IMR-90 (cell line): ENCODE results near the gene WDR54. TPM values are rescaled to one million over a fixed set of nuclear protein-coding genes. Genes with fewer than 3 reads are reported as not detected.

Experiments
- ATAC-seq: fragments of 200-7000 bp; cut with Tn5 transposase; 2 replicates; pipeline ENCODE4 v1.9.1; 2020; ENCODE audit warnings: low read depth, mild to moderate bottlenecking, moderate library complexity
- BruUV-seq: library from RNA; stranded (reverse); fragments of 400-500 nt; replicated peaks from 2 replicates; lab custom pipeline; 2021; lab: Mats Ljungman, UMichigan
- CTCF ChIA-PET: fragments of 300-600 bp; formaldehyde crosslinking; extraction: SDS; loops from one replicate; lab custom pipeline; 2021; ENCODE audit warnings: antibody characterized with exemption; lab: Yijun Ruan, JAX
- POLR2A ChIA-PET: fragments of 300-600 bp; sonication (Branson Sonifier 250); formaldehyde crosslinking; loops from one replicate; lab custom pipeline; 2022; ENCODE audit warnings: antibody characterized with exemption; ENCODE audit not compliant: unreplicated experiment; lab: Charles Lee
- DNase-seq: peaks from one replicate; pipeline ENCODE4 v3.0.0; 2013
- H2AFZ ChIP-seq: replicated peaks from 2 replicates; pipeline ENCODE3; 2013; ENCODE audit warnings: low read length, mild to moderate bottlenecking; ENCODE audit not compliant: poor library complexity
- H2AK5ac ChIP-seq: 2 replicates; pipeline ENCODE4 v1.6.1; 2013; ENCODE audit warnings: low read depth, low read length, inconsistent platforms
- H2AK9ac ChIP-seq: replicated peaks from 2 replicates; pipeline ENCODE3; 2013; ENCODE audit warnings: mild to moderate bottlenecking, low read depth, low read length, moderate library complexity; ENCODE audit not compliant: poor library complexity
- H2BK120ac ChIP-seq: 2 replicates; pipeline ENCODE4 v1.6.1; 2013; ENCODE audit warnings: low read depth, low read length, inconsistent platforms
- H2BK15ac ChIP-seq: 3 replicates; pipeline ENCODE4 v1.6.1; 2013; ENCODE audit warnings: low read depth, low read length, inconsistent platforms
- H2BK20ac ChIP-seq: 2 replicates; pipeline ENCODE4 v1.6.1; 2013; ENCODE audit warnings: low read depth, mild to moderate bottlenecking, inconsistent platforms, low read length, moderate library complexity
- H2BK5ac ChIP-seq: 2 replicates; pipeline ENCODE4 v1.6.1; 2013; ENCODE audit warnings: mild to moderate bottlenecking, low read depth, low read length, inconsistent platforms; ENCODE audit not compliant: poor library complexity, severe bottlenecking
- H3K14ac ChIP-seq: replicated peaks from 2 replicates; pipeline ENCODE4 v1.6.1; 2013; ENCODE audit warnings: low read depth, low read length, inconsistent platforms
- H3K18ac ChIP-seq: 2 replicates; pipeline ENCODE4 v1.6.1; 2013; ENCODE audit warnings: low read depth, low read length, control low read depth
- H3K23ac ChIP-seq: 2 replicates; pipeline ENCODE4 v1.6.1; 2013; ENCODE audit warnings: low read depth, low read length, inconsistent platforms
- H3K27ac ChIP-seq: 2 replicates; pipeline ENCODE4 v1.5.1; 2013; ENCODE audit warnings: mild to moderate bottlenecking, control low read depth, low read length; ENCODE audit not compliant: insufficient read depth
- H3K27me3 ChIP-seq: 2 replicates; pipeline ENCODE4 v1.6.1; 2013; ENCODE audit warnings: low read length; ENCODE audit not compliant: control insufficient read depth, insufficient read depth
- H3K36me3 ChIP-seq: 2 replicates; pipeline ENCODE4 v1.6.1; 2013; ENCODE audit warnings: low read length, mixed read lengths; ENCODE audit not compliant: control insufficient read depth, insufficient read depth
- H3K4ac ChIP-seq: 2 replicates; pipeline ENCODE4 v1.6.1; 2013; ENCODE audit warnings: low read depth, low read length, inconsistent platforms
- H3K4me1 ChIP-seq: 2 replicates; pipeline ENCODE4 v1.6.1; 2013; ENCODE audit warnings: low read length, mixed read lengths; ENCODE audit not compliant: control insufficient read depth, insufficient read depth
- H3K4me2 ChIP-seq: 2 replicates; pipeline ENCODE4 v1.6.1; 2013; ENCODE audit warnings: low read depth, mild to moderate bottlenecking, control low read depth, low read length, moderate library complexity
- H3K4me3 ChIP-seq: 2 replicates; pipeline ENCODE4 v1.5.1; 2013; ENCODE audit warnings: low read depth, mild to moderate bottlenecking, control low read depth, low read length, moderate library complexity; ENCODE audit not compliant: insufficient read depth
- H3K56ac ChIP-seq: 2 replicates; pipeline ENCODE4 v1.6.1; 2013; ENCODE audit warnings: low read length, inconsistent platforms; ENCODE audit not compliant: insufficient read depth; ENCODE audit errors: extremely low read depth
- H3K79me1 ChIP-seq, 2 experiments: 2 replicates each; pipeline ENCODE4 v1.6.1; 2013; ENCODE audit warnings: low read length in 2 of 2, inconsistent platforms in 1 of 2, low read depth in 1 of 2
- H3K9ac ChIP-seq: 2 replicates; pipeline ENCODE4 v1.6.1; 2013; ENCODE audit warnings: low read depth, low read length, control low read depth
- H3K9me1 ChIP-seq: 2 replicates; pipeline ENCODE4 v1.6.1; 2013; ENCODE audit warnings: low read length, inconsistent platforms; ENCODE audit not compliant: insufficient read depth
- H3K9me3 ChIP-seq: 2 replicates; pipeline ENCODE4 v1.6.1; 2013; ENCODE audit warnings: low read length; ENCODE audit not compliant: control insufficient read depth, insufficient read depth
- H4K20me1 ChIP-seq: 2 replicates; pipeline ENCODE4 v1.6.1; 2013; ENCODE audit warnings: low read length, inconsistent platforms; ENCODE audit not compliant: insufficient read depth
- H4K5ac ChIP-seq: 2 replicates; pipeline ENCODE4 v1.6.1; 2013; ENCODE audit warnings: mild to moderate bottlenecking, low read depth, low read length, control low read depth
- H4K8ac ChIP-seq, 2 experiments: 2 replicates each; pipeline ENCODE4 v1.6.1; 2013; ENCODE audit warnings: low read depth in 2 of 2, low read length in 2 of 2, control low read depth in 1 of 2, inconsistent platforms in 1 of 2
- H4K91ac ChIP-seq: 2 replicates; pipeline ENCODE4 v1.6.1; 2013; ENCODE audit warnings: low read depth, low read length, inconsistent platforms; ENCODE audit not compliant: insufficient read depth
- BHLHE40 ChIP-seq: fragments of 150-350 bp; IDR thresholded peaks from 2 replicates; pipeline ENCODE4 v1.6.1; 2016; ENCODE audit warnings: mild to moderate bottlenecking, low read depth, low read length
- CEBPB ChIP-seq: IDR thresholded peaks from 2 replicates; pipeline ENCODE4 v1.6.1; 2012; ENCODE audit warnings: low read depth, low read length, improper control_type of control experiment
- CHD1 ChIP-seq: IDR thresholded peaks from 2 replicates; pipeline ENCODE4 v1.6.1; 2012; ENCODE audit warnings: low read depth, low read length, improper control_type of control experiment
- CTCF ChIP-seq: conservative IDR thresholded peaks from 2 replicates; pipeline ENCODE4 v1.5.1; 2012; ENCODE audit warnings: mild to moderate bottlenecking, low read depth, low read length, improper control_type of control experiment
- ELK1 ChIP-seq: fragments of 150-350 bp; IDR thresholded peaks from 2 replicates; pipeline ENCODE4 v1.6.1; 2016; ENCODE audit warnings: low read depth, mild to moderate bottlenecking, low read length, moderate library complexity, borderline replicate concordance
- FOS ChIP-seq: fragments of 150-350 bp; IDR thresholded peaks from 2 replicates; pipeline ENCODE4 v1.6.1; 2016; ENCODE audit warnings: low read depth, low read length
- MAFK ChIP-seq: IDR thresholded peaks from 2 replicates; pipeline ENCODE4 v1.6.1; 2012; ENCODE audit warnings: low read depth, low read length, improper control_type of control experiment
- MAZ ChIP-seq: IDR thresholded peaks from 2 replicates; pipeline ENCODE4 v1.6.1; 2012; ENCODE audit warnings: low read depth, mild to moderate bottlenecking, low read length, improper control_type of control experiment, moderate library complexity, borderline replicate concordance
- MXI1 ChIP-seq: IDR thresholded peaks from 2 replicates; pipeline ENCODE4 v1.6.1; 2012; ENCODE audit warnings: low read depth, mild to moderate bottlenecking, low read length, moderate library complexity, borderline replicate concordance
- NFE2L2 ChIP-seq: fragments of 150-350 bp; IDR thresholded peaks from 2 replicates; pipeline ENCODE4 v1.6.1; 2016; ENCODE audit warnings: low read depth, mild to moderate bottlenecking, low read length
- POLR2A ChIP-seq: IDR thresholded peaks from 2 replicates; pipeline ENCODE4 v1.6.1; 2012; ENCODE audit warnings: mild to moderate bottlenecking, low read depth, low read length
- RAD21 ChIP-seq: IDR thresholded peaks from 2 replicates; pipeline ENCODE4 v1.6.1; 2012; ENCODE audit warnings: low read length, improper control_type of control experiment
- RCOR1 ChIP-seq: IDR thresholded peaks from 2 replicates; pipeline ENCODE4 v1.6.1; 2012; ENCODE audit warnings: mild to moderate bottlenecking, low read length, improper control_type of control experiment; ENCODE audit not compliant: insufficient replicate concordance
- RFX5 ChIP-seq: IDR thresholded peaks from 2 replicates; pipeline ENCODE4 v1.8.0; 2012; ENCODE audit warnings: low read depth, mild to moderate bottlenecking, low read length, moderate library complexity
- SMC3 ChIP-seq: fragments of 150-350 bp; IDR thresholded peaks from 2 replicates; pipeline ENCODE4 v1.6.1; 2016; ENCODE audit warnings: low read depth, mild to moderate bottlenecking, antibody characterized with exemption, low read length, moderate library complexity
- USF2 ChIP-seq: fragments of 150-350 bp; IDR thresholded peaks from 2 replicates; pipeline ENCODE4 v1.6.1; 2017; ENCODE audit warnings: mild to moderate bottlenecking, antibody characterized with exemption, low read length, low read depth
- WGBS, 2 experiments: methylation state at CpG; one replicate each; pipeline versions ENCODE4 v1.1.5 to v1.1.7; 2013; ENCODE audit warnings: missing lambda C conversion rate in 2 of 2; ENCODE audit not compliant: insufficient read length in 1 of 2; ENCODE audit errors: extremely low coverage in 2 of 2; 5-methylcytosine and 5-hydroxymethylcytosine counted together
- dilution Hi-C: fragments of 300-500 bp; cut with HindIII; formaldehyde crosslinking; loops from one replicate; pipeline ENCODE4 v1.14.3; 2018; ENCODE audit warnings: low sequenced_read_pairs; ENCODE audit not compliant: unreplicated experiment
- in situ Hi-C: fragments of 300-500 bp; cut with MboI; formaldehyde crosslinking; loops from 3 replicates; pipeline ENCODE4 v1.14.3; 2019; ENCODE audit warnings: low sequenced_read_pairs, inconsistent platforms, mixed read lengths
- intact Hi-C: fragments of 100-400 bp; cut with micrococcal nuclease; formaldehyde crosslinking; loops from 2 replicates; pipeline ENCODE4 v1.10.0; 2022
- polyA plus RNA-seq, 3 experiments: library from polyadenylated mRNA; depleted of rRNA; stranded (reverse); fragments of >200 nt; gene quantifications; 2 replicates each; pipeline ENCODE4 v1.2.3, GENCODE V29; 2012; ENCODE audit warnings: low replicate concordance in 1 of 3
- total RNA-seq: library from RNA; depleted of rRNA; stranded (reverse); fragments of >200 nt; gene quantifications from 2 replicates; pipeline ENCODE4 v1.2.3, GENCODE V29; 2012

WDR54 gene
- total and polyA plus RNA-seq, 2 of the 4 experiments (the other 2 are of a cell fraction) = 47.9 to 57.2 TPM

- no peak for TF ChIP-seq POLR2A
- no peak for TF ChIP-seq NFE2L2
- TF ChIP-seq CHD1 = no peak
- TF ChIP-seq SMC3 = no peak
- TF ChIP-seq RFX5 = no peak
- no peak for TF ChIP-seq BHLHE40
- no peak for TF ChIP-seq MXI1
- no peak for TF ChIP-seq MAZ
- TF ChIP-seq MAFK = no peak
- no peak for TF ChIP-seq FOS
- TF ChIP-seq RCOR1 = no peak
- no peak for TF ChIP-seq ELK1
- no peak for TF ChIP-seq CTCF
- TF ChIP-seq USF2 = no peak
- TF ChIP-seq CEBPB = no peak
- no peak for TF ChIP-seq RAD21
- H2BK5ac ChIP-seq = no peak overlapping the region
- H3K4me3 ChIP-seq = no peak overlapping the region
- H3K56ac ChIP-seq = no peak overlapping the region
- no peak overlapping the region for H3K27ac ChIP-seq
- H3K4ac ChIP-seq = no peak overlapping the region
- no peak overlapping the region for H4K5ac ChIP-seq
- no TSS peak for BruUV-seq
- H3K27me3 ChIP-seq = no peaks in the 10 kb centered on the region
- no peak overlapping the region for H3K14ac ChIP-seq
- no peak overlapping the region for H2BK20ac ChIP-seq
- in situ Hi-C loops (no loop called here), intact Hi-C loops (no loop called here), dilution Hi-C loops (no loop called here)
- H2AK5ac ChIP-seq = no peak overlapping the region
- no peaks in the 10 kb centered on the region for H3K4me1 ChIP-seq
- H4K91ac ChIP-seq = no peak overlapping the region
- H4K20me1 ChIP-seq = 0 out of 2 replicates have a peak, but pooled peaks cover 3% of the 10 kb centered on the region
- ATAC-seq (no peak), DNase-seq (no peak)
- CTCF ChIA-PET = no interaction called here
- no peak overlapping the region for H2BK15ac ChIP-seq
- H2AFZ ChIP-seq = no peak overlapping the region
- no peak overlapping the region for H3K18ac ChIP-seq
- no peak overlapping the region for H2AK9ac ChIP-seq
- H3K9ac ChIP-seq = no peak overlapping the region
- POLR2A ChIA-PET = no interaction called here
- peaks cover 4% of the 10 kb centered on the region; the same call in 1 of the 2 replicates for H3K9me1 ChIP-seq
- H3K23ac ChIP-seq = no peak overlapping the region
- H3K4me2 ChIP-seq = no peak overlapping the region
- 40% methylated on average over 1 of the region's 5 CpGs; no CpG with 5 or more reads in 1 of the 2 experiments for WGBS, 2 experiments
- no peak overlapping the region for H2BK120ac ChIP-seq
- no peak overlapping the region for H4K8ac ChIP-seq
- no peaks in the 10 kb centered on the region for H3K9me3 ChIP-seq
- peaks cover 0 to 5% of the 10 kb centered on the region in 2 experiments; a peak in 2 of 4 replicates for H3K79me1 ChIP-seq
- H3K36me3 ChIP-seq = peaks cover 69% of the 10 kb centered on the region
These were observed 7.1 kb downstream of the WDR54 start for GRCh38 chr2:74428675-74429074.
